Suprapubic skin (tissue), 3 donors: Measurements from ENCODE around the gene ZNF407.

Experiments
- CTCF ChIP-seq, 2 donors: fragments of 200-600 bp in 1 of 2; fragments of 450-650 bp in 1 of 2; sonication (generic) in 1 of 2; IDR thresholded peaks; one replicate each; pipeline ENCODE4 v1.5.1; 2016 to 2019; ENCODE audit warnings: antibody characterized with exemption in 2 of 2, mild to moderate bottlenecking in 1 of 2, moderate library complexity in 1 of 2
- EP300 ChIP-seq: sonication (generic); formaldehyde crosslinking; IDR thresholded peaks from one replicate; pipeline ENCODE4 v1.6.1; 2017; ENCODE audit warnings: antibody characterized with exemption
- POLR2A ChIP-seq, 2 donors: fragments of 450-650 bp; IDR thresholded peaks; one replicate each; pipeline ENCODE4 v1.6.1; 2017; ENCODE audit warnings: antibody characterized with exemption in 2 of 2, mild to moderate bottlenecking in 2 of 2, moderate library complexity in 2 of 2

- TF ChIP-seq CTCF (IDR thresholded peaks at IDR 0.05) (no peak), POLR2A (IDR thresholded peaks at IDR 0.05) (no peak), EP300 (no peak)
Observed at GRCh38 chr18:75041586-75041985, 443.9 kb downstream of the ZNF407 start.
